Measurements from ENCODE around the gene TSHZ3. TPM values are rescaled to one million over a fixed set of nuclear protein-coding genes. Genes with fewer than 3 reads are reported as not detected.

TSHZ3 gene
- total RNA-seq, 1 donor = 10.8 TPM

- H3K4me3 ChIP-seq (ENCODE audit: low read depth, low read length) = no peak overlapping the region
- DNase-seq (ENCODE audit: low read depth) = no peak
- no peak for TF ChIP-seq CTCF (IDR thresholded peaks at IDR 0.05; ENCODE audit: insufficient read depth, low read depth, low read length)
These were observed 96.8 kb downstream of the TSHZ3 start for GRCh38 chr19:31252441-31252840.

- DNase-seq (ENCODE audit: low read depth) = no peak
- H3K4me3 ChIP-seq (ENCODE audit: low read depth, low read length) = no peak overlapping the region
- peak; percentile 19 for TF ChIP-seq CTCF (IDR thresholded peaks at IDR 0.05; ENCODE audit: insufficient read depth, low read depth, low read length)
These were observed 100.0 kb downstream of the TSHZ3 start for GRCh38 chr19:31249217-31249616.

- no peak for DNase-seq (ENCODE audit: low read depth)
- no peak for TF ChIP-seq CTCF (IDR thresholded peaks at IDR 0.05; ENCODE audit: insufficient read depth, low read depth, low read length)
- H3K4me3 ChIP-seq (ENCODE audit: low read depth, low read length) = no peak overlapping the region
These were observed 113.4 kb downstream of the TSHZ3 start for GRCh38 chr19:31235806-31236205.

- peak; percentile 33 for DNase-seq (ENCODE audit: low read depth)
- no peak for TF ChIP-seq CTCF (IDR thresholded peaks at IDR 0.05; ENCODE audit: insufficient read depth, low read depth, low read length)
- no peak overlapping the region for H3K4me3 ChIP-seq (ENCODE audit: low read depth, low read length)
These were observed 115.9 kb downstream of the TSHZ3 start for GRCh38 chr19:31233295-31233800.

GRCh38 chr19:31232871-31233270, 116.4 kb downstream of the TSHZ3 start:
- peak; percentile 92 for DNase-seq (ENCODE audit: low read depth)
- H3K4me3 ChIP-seq (ENCODE audit: low read depth, low read length) = no peak overlapping the region
- no peak for TF ChIP-seq CTCF (IDR thresholded peaks at IDR 0.05; ENCODE audit: insufficient read depth, low read depth, low read length)

- H3K4me3 ChIP-seq (ENCODE audit: low read depth, low read length) = no peak overlapping the region
- peak; percentile 21 for TF ChIP-seq CTCF (IDR thresholded peaks at IDR 0.05; ENCODE audit: insufficient read depth, low read depth, low read length)
- peak; percentile 41 for DNase-seq (ENCODE audit: low read depth)
These were observed 117.1 kb downstream of the TSHZ3 start for GRCh38 chr19:31232180-31232579.

GRCh38 chr19:31231237-31231636, 118.0 kb downstream of the TSHZ3 start:
- no peak overlapping the region for H3K4me3 ChIP-seq (ENCODE audit: low read depth, low read length)
- DNase-seq (ENCODE audit: low read depth) = no peak
- TF ChIP-seq CTCF (IDR thresholded peaks at IDR 0.05; ENCODE audit: insufficient read depth, low read depth, low read length) = no peak
